Ectodermal cell (in vitro differentiated cells): ENCODE data around the gene RBP3.

ENCODE experiments used
- H3K27ac ChIP-seq: 2 replicates; pipeline ENCODE4 v1.7.0; 2013; ENCODE audit warnings: mild to moderate bottlenecking, low read depth, low read length; ENCODE audit not compliant: insufficient read depth, poor library complexity, severe bottlenecking
- H3K27me3 ChIP-seq: 2 replicates; pipeline ENCODE4 v1.7.0; 2013; ENCODE audit warnings: mild to moderate bottlenecking, low read length; ENCODE audit not compliant: insufficient read depth, control insufficient read depth, poor library complexity, severe bottlenecking
- H3K36me3 ChIP-seq: one replicate; pipeline ENCODE4 v1.7.0; 2013; ENCODE audit warnings: low read length; ENCODE audit not compliant: control insufficient read depth, insufficient read depth
- H3K4me1 ChIP-seq: one replicate; pipeline ENCODE4 v1.7.0; 2013; ENCODE audit warnings: low read length; ENCODE audit not compliant: control insufficient read depth, insufficient read depth
- H3K4me3 ChIP-seq: 2 replicates; pipeline ENCODE4 v1.7.0; 2013; ENCODE audit warnings: low read depth, low read length, control low read depth; ENCODE audit not compliant: insufficient read depth
- H3K9me3 ChIP-seq: 2 replicates; pipeline ENCODE4 v1.7.0; 2013; ENCODE audit warnings: mild to moderate bottlenecking, low read length, moderate library complexity; ENCODE audit not compliant: control insufficient read depth
- WGBS, 2 experiments: methylation state at CpG; one replicate each; pipeline ENCODE4 v1.1.7; 2013; ENCODE audit warnings: missing lambda C conversion rate in 2 of 2; 5-methylcytosine and 5-hydroxymethylcytosine counted together

Gene RBP3

DNA sequence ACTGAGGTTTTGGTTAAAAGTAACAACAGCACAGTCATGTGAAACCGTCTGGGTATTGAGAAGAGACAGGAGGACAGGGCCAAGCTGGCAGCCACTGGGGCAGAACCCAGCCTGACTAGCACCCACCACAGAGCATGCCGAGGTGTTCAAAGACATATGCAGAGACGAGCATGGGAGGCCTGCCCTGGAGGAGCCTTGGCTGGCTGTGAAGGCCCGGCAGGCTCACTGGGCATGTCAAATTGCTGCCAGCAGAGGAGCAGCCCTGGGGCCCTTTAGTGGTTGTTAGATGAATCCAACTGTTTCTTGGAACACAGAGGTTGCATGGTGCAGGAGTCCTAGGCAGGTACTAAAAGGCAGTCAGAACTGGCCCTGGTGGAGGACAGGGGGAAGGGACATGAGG, 30.9 kb upstream of the RBP3 start:
- Histone ChIP-seq H3K27me3 (no peaks in the 10 kb centered on the region), H3K4me3 (no peak overlapping the region), H3K27ac (no peak overlapping the region), H3K36me3 (no peaks in the 10 kb centered on the region), H3K9me3 (no peaks in the 10 kb centered on the region), H3K4me1 (no peaks in the 10 kb centered on the region)
- 87 to 95% methylated on average over 4 of the region's 4 CpGs for WGBS, 2 experiments

DNA sequence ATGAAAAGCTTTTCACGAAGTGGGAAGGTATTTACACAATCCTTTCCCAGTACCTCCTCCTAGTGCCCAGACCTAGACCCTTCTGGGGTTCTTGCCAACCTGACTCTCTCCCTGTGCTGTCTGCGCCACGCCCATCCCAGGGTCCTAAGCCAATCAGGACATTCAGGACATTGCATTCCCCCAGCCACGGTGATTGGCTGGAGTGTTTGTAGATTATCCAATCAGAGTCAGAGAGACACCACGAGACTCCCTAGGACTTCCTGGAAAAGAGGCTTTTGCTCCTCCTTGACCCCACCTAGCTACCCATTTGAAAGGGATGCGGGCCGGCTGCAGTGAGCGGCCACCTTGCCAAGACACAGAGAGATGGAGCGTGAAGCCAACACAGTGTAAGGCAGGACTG, 29.5 kb upstream of the RBP3 start:
- no peaks in the 10 kb centered on the region for H3K36me3 ChIP-seq

DNA sequence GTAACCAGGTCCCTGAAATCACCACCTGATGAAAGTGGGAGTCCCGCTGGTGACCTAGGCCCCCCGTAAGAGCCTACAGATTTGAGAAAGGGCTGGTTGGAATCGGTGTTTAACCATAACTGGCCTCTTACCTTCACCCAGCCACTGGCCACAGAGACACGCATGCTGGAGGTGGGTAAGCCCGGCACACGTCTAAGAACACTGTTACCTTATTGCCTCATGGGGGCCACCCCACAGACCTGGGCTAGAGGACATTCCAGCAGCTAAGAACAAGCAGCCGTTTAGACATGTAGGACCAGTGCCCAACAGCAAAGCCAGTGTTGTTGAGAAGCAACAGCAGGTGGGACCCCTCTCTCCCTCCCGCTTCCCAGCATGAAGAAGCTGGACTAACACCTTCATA, 28.4 kb upstream of the RBP3 start:
- no peaks in the 10 kb centered on the region for H3K27me3 ChIP-seq
- WGBS, 2 experiments = 96% methylated on average over 8 of the region's 8 CpGs
- H3K4me3 ChIP-seq = no peak overlapping the region
- H3K36me3 ChIP-seq = no peaks in the 10 kb centered on the region
- H3K27ac ChIP-seq = no peak overlapping the region
- no peaks in the 10 kb centered on the region for H3K9me3 ChIP-seq
- no peaks in the 10 kb centered on the region for H3K4me1 ChIP-seq

More for the DNA sequence above, 29.5 kb upstream of the RBP3 start:
- Histone ChIP-seq H3K9me3 (no peaks in the 10 kb centered on the region), H3K27me3 (no peaks in the 10 kb centered on the region), H3K4me1 (no peaks in the 10 kb centered on the region), H3K27ac (no peak overlapping the region), H3K4me3 (no peak overlapping the region)
- WGBS, 2 experiments = 92 to 95% methylated on average over 9 of the region's 9 CpGs

DNA sequence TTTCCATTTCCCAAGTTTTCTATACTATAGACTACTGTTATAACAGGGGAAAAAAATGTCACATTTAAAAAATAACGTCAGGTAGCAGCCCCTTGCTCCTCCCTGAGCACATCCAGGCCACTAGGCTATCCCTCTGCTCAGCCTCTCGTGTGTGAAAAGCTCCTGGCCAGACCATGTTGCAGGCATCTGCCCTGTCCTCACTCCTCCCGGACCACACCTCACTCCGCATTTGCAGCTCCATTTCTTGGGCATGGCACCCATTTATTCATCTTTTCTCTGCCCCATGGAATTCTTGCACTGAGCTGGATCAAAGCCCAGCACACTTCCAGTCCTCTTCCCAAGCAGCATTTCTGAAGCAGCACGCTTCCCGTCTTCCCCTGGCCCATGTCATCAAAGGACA, 27.4 kb upstream of the RBP3 start:
- H3K4me3 ChIP-seq = no peak overlapping the region
- no peaks in the 10 kb centered on the region for H3K27me3 ChIP-seq
- no peaks in the 10 kb centered on the region for H3K36me3 ChIP-seq
- H3K27ac ChIP-seq = no peak overlapping the region
- H3K4me1 ChIP-seq = no peaks in the 10 kb centered on the region
- whole genome bisulfite sequencing, 2 experiments = 86 to 91% methylated on average over 6 of the region's 6 CpGs
- H3K9me3 ChIP-seq = no peaks in the 10 kb centered on the region

DNA sequence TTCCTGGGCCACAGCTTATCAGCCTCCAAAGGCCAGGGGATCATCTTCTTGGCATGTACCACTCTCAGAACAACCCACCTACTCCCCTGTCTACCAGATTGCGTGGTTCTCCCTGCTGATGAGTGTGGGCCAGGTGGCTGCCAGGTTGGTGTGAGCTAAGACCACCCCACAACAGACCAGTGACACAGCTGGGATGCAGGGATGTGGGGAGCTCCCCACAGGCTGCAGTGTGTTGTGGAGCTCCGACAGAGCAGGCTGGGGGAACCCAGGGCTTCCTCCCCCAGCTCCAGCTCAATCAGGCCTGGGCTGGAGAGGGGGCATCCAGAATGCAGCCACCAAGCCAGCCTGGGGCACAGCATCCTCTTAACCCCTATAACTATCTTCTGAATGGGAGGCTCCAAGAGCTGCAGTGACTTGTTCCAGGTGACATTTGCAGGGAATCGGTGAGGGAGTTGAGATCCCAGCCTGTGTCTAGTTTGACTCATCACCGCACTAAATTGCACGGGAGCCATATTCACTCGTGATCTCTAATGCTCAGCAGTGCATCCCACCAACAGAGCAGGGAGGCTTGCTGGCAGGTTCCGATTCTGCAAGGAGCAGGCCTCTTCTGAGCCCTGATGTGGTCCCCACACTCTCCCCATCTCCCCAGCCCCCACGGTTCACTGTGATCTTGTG, 26.5 kb upstream of the RBP3 start:
- 90 to 92% methylated on average over 8 of the region's 8 CpGs for WGBS, 2 experiments
- no peak overlapping the region for H3K4me3 ChIP-seq
- H3K36me3 ChIP-seq = no peaks in the 10 kb centered on the region
- no peaks in the 10 kb centered on the region for H3K9me3 ChIP-seq
- H3K27ac ChIP-seq = no peak overlapping the region
- H3K4me1 ChIP-seq = no peaks in the 10 kb centered on the region
- no peaks in the 10 kb centered on the region for H3K27me3 ChIP-seq

DNA sequence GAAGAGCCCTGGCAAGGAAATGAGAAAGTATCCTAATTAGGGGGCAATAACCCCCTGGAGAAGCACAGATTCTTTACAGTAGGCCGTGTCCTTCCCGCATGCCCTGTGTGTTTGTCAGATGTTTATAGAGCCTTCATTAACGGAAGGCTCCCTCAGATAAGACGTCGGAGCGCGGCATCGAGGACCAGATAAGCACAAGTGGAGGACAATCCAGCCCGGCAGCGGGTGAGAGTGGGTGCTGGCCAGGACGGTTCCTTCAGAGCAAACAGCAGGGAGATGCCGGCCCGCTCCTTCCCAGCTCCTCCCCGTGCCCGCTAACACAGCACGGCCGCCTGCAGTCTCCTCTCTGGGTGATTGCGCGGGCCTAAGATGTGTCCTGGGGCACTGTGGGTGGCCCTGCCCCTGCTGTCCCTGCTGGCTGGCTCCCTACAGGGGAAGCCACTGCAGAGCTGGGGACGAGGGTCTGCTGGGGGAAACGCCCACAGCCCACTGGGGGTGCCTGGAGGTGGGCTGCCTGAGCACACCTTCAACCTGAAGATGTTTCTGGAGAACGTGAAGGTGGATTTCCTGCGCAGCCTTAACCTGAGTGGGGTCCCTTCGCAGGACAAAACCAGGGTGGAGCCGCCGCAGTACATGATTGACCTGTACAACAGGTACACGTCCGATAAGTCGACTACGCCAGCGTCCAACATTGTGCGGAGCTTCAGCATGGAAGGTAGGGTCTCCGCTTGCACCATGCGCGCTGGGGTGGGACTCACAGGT, 25.7 kb upstream of the RBP3 start, which contains the start of gene GDF2:
Gene GDF2, plus strand, starts transcription at position 155 of the 762 bp plus-strand sequence. Its CDS starts 215 bp downstream, at position 370.
- no peaks in the 10 kb centered on the region for H3K9me3 ChIP-seq
- H3K4me3 ChIP-seq = no peak within 1 kb of the TSS
- WGBS, 2 experiments = 92 to 95% methylated on average over 35 of the region's 35 CpGs
- H3K4me1 ChIP-seq = no peaks in the 10 kb centered on the region
- no peaks in the 10 kb centered on the region for H3K36me3 ChIP-seq
- no peaks in the 10 kb centered on the region for H3K27me3 ChIP-seq
- no peak within 1 kb of the TSS for H3K27ac ChIP-seq

DNA sequence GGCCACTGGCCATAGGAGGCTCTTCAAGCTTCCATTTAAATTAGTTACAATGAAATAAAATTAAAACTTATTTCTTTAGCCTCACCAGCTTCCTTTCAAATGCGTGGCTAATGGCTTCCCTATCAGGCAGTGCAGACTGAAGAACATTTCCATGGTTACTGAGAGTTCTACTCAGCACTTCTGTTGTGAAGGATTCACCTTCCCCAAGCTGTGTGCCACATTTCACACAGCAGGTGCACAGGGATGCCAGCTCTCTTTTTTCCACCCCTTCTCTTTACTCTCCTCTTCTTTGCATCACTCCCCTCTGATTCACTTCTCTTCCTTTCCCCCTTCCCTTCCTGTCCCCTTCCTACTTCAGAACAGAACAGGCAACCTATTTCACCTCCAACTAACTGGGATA, 25.1 kb upstream of the RBP3 start:
- Histone ChIP-seq H3K36me3 (no peaks in the 10 kb centered on the region), H3K27ac (no peak overlapping the region), H3K4me1 (no peaks in the 10 kb centered on the region), H3K4me3 (no peak overlapping the region), H3K27me3 (no peaks in the 10 kb centered on the region), H3K9me3 (no peaks in the 10 kb centered on the region)
- WGBS, 2 experiments = 90% methylated on average over 1 of the region's 1 CpG

DNA sequence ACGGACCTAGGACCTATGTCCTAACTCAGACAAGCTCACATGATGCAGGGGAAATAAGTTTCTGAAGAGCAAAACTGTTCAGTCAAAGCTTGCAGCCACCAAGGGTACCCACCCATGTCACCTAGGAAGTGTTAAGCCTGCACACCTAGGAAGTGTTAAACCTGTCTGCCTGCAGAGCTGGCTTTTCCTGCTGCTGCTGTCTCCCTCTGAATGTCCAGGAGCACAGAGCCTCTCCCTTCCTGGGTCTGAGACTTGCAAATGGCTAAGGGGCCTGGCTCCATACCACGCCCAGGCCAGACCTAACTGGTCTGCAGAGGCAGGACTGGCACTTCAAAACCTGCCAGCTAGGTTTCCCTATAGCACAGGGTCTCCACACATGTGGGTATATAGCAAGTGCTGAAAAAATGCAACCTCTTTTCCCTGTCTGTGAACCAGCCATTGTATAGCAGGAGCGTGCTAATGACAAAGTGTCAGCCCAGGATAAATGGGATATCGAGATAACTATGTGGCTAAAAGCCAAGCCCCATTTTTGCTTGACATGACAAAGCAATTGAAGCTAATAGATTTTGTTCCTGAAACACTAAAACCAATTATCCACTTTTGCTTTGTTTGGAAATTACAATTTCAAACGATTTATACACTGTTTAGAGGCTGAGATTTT, 24.4 kb upstream of the RBP3 start:
- Histone ChIP-seq H3K36me3 (no peaks in the 10 kb centered on the region), H3K4me1 (no peaks in the 10 kb centered on the region), H3K27ac (no peak overlapping the region), H3K27me3 (no peaks in the 10 kb centered on the region), H3K9me3 (no peaks in the 10 kb centered on the region), H3K4me3 (no peak overlapping the region)
- WGBS, 2 experiments = 91 to 93% methylated on average over 4 to 5 of the region's 5 CpGs

DNA sequence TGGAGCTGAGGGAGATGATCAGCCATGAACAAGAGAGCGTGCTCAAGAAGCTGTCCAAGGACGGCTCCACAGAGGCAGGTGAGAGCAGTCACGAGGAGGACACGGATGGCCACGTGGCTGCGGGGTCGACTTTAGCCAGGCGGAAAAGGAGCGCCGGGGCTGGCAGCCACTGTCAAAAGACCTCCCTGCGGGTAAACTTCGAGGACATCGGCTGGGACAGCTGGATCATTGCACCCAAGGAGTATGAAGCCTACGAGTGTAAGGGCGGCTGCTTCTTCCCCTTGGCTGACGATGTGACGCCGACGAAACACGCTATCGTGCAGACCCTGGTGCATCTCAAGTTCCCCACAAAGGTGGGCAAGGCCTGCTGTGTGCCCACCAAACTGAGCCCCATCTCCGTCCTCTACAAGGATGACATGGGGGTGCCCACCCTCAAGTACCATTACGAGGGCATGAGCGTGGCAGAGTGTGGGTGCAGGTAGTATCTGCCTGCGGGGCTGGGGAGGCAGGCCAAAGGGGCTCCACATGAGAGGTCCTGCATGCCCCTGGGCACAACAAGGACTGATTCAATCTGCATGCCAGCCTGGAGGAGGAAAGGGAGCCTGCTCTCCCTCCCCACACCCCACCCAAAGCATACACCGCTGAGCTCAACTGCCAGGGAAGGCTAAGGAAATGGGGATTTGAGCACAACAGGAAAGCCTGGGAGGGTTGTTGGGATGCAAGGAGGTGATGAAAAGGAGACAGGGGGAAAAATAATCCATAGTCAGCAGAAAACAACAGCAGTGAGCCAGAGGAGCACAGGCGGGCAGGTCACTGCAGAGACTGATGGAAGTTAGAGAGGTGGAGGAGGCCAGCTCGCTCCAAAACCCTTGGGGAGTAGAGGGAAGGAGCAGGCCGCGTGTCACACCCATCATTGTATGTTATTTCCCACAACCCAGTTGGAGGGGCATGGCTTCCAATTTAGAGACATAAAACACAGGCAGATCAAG, 22.6 kb upstream of the RBP3 start:
- H3K27me3 ChIP-seq = no peaks in the 10 kb centered on the region
- whole genome bisulfite sequencing, 2 experiments = 94 to 95% methylated on average over 29 to 30 of the region's 30 CpGs
- no peak overlapping the region for H3K27ac ChIP-seq
- H3K9me3 ChIP-seq = no peaks in the 10 kb centered on the region
- H3K4me3 ChIP-seq = no peak overlapping the region
- no peaks in the 10 kb centered on the region for H3K36me3 ChIP-seq
- no peaks in the 10 kb centered on the region for H3K4me1 ChIP-seq
